Ascending aorta (tissue), 2 donors: ENCODE data around the gene MEG3. TPM values are rescaled to one million over a fixed set of nuclear protein-coding genes. Genes with fewer than 3 reads are reported as not detected.

Source experiments
- DNase-seq, 2 donors: peaks; one replicate each; pipeline ENCODE4 v3.0.0-alpha.2; 2019; ENCODE audit warnings: low spot score in 2 of 2
- H3K27ac ChIP-seq, 2 donors: fragments of 200-600 bp; sonication (generic); one replicate each; pipeline ENCODE4 v1.5.1; 2016 to 2017; ENCODE audit warnings: mild to moderate bottlenecking in 1 of 2
- H3K27me3 ChIP-seq: fragments of 200-600 bp; sonication (generic); one replicate; pipeline ENCODE4 v1.5.1; 2017
- H3K36me3 ChIP-seq, 2 donors: fragments of 200-600 bp; sonication (generic); one replicate each; pipeline ENCODE4 v1.5.1; 2016
- H3K4me1 ChIP-seq, 2 donors: fragments of 200-600 bp; sonication (generic); one replicate each; pipeline ENCODE4 v1.5.1; 2016 to 2017; ENCODE audit warnings: mild to moderate bottlenecking in 1 of 2
- H3K4me3 ChIP-seq, 2 donors: fragments of 200-600 bp; sonication (generic); one replicate each; pipeline ENCODE4 v1.5.1; 2016 to 2017; ENCODE audit warnings: mild to moderate bottlenecking in 1 of 2
- H3K9me3 ChIP-seq, 2 donors: fragments of 200-600 bp; sonication (generic); one replicate each; pipeline ENCODE4 v1.5.1; 2016
- intact Hi-C: fragments of 100-400 bp; cut with DNase I; formaldehyde crosslinking; loops from one replicate; pipeline ENCODE4 v1.15.1; 2023
- total RNA-seq: library from RNA; depleted of rRNA; stranded (reverse); fragments of >200 nt; gene quantifications from one replicate; pipeline ENCODE4 v1.1.0, GENCODE V29; 2016
- TF ChIP-seq, protein P1 (sequence below), 3 experiments: fragments of 200-600 bp in 2 of 3; fragments of 450-650 bp in 1 of 3; sonication (generic) in 2 of 3; IDR thresholded peaks; one replicate each; pipeline ENCODE4 v1.5.1; 2016 to 2019; ENCODE audit warnings: antibody characterized with exemption in 3 of 3, mild to moderate bottlenecking in 1 of 3, moderate library complexity in 1 of 3

The MEG3 gene
- total RNA-seq, 1 donor from 2014 or later = 105 TPM

DNA sequence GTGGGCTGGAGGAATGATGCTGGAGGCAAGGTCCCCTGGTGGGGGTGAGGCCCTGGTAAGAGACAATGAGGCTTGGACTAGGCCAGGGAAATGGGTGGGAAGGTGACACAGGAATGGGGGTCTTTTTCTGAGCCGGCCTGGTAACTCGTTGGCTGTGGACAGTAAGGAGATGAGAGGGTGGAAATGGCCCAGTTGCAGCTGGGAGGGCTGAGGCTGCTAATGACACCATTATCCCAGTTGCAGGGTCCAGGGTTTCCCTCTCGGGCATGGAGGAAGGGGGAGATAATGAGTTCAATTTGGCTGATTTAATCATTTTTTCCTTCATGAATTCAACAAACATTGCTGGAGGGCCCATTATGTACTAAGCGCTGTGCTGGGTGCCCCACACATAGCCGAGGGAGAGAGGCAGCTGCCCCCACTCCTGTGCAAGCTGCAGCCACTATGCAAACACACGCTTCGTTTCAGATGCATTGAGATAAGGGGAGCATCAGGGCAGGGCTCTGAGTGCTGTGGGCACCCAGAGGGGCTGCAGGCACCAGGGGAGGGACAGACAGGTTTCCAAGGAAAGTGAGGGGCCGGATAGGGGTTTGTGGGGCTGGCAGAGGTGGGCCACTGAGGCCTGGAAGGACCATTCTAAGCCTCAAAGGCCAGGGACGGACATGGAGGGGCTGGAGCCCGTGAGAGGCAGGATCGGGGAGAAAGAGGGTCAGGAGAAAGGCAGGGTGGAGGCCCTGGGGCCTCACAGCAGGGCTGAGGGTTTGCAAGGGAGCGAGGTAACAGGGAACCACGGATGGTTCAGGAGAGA is 43.2 kb upstream of the MEG3 start:
- no peaks in the 10 kb centered on the region for H3K36me3 ChIP-seq
- H3K27ac ChIP-seq = no peak overlapping the region
- no peaks in the 10 kb centered on the region for H3K4me1 ChIP-seq
- TF ChIP-seq, protein P1, sequence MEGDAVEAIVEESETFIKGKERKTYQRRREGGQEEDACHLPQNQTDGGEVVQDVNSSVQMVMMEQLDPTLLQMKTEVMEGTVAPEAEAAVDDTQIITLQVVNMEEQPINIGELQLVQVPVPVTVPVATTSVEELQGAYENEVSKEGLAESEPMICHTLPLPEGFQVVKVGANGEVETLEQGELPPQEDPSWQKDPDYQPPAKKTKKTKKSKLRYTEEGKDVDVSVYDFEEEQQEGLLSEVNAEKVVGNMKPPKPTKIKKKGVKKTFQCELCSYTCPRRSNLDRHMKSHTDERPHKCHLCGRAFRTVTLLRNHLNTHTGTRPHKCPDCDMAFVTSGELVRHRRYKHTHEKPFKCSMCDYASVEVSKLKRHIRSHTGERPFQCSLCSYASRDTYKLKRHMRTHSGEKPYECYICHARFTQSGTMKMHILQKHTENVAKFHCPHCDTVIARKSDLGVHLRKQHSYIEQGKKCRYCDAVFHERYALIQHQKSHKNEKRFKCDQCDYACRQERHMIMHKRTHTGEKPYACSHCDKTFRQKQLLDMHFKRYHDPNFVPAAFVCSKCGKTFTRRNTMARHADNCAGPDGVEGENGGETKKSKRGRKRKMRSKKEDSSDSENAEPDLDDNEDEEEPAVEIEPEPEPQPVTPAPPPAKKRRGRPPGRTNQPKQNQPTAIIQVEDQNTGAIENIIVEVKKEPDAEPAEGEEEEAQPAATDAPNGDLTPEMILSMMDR (IDR thresholded peaks at IDR 0.05) = no peak
- DNase-seq = peak in 1 of 2 donors; percentile 50
- no peaks in the 10 kb centered on the region for H3K27me3 ChIP-seq
- no peaks in the 10 kb centered on the region for H3K9me3 ChIP-seq
- intact Hi-C loops = no loop called here
- no peak overlapping the region for H3K4me3 ChIP-seq

DNA sequence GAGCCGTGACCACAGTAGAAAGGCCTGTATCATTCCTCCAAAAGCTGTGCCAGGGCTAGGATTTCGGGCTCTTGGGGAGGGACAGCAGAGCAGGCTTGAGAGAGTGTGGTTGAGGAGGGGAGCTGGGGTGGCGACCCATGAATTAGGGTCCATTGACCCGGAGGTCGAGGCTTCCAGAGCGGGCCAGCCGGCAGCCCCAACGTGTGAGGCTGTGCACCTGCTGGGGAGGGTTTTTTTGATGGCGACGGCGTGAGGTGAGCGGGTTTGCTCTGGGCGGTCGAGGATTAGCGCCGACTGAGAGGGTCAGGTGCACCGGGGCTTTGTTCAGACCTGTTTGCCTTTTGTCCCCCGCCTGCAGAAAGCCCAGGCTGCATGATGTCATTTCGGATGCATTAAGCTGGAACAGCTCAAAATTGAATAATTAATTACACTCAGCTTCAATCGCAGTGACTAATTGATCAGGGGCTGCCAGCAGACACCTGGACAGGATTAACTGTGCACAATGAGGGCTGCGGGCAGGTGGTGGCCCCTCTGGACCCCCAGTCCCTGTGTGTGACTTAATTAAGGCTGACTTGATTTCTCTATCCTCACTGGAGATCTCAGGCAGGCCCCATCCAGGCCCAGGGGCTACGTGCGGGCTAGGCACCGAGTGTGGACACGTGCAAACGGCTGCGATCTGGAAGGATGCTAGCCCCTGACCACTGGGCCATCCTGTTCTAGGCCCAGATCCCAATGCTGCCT is 42.1 kb upstream of the MEG3 start:
- H3K36me3 ChIP-seq = no peaks in the 10 kb centered on the region
- no peaks in the 10 kb centered on the region for H3K27me3 ChIP-seq
- DNase-seq = no peak
- no peaks in the 10 kb centered on the region for H3K4me1 ChIP-seq
- no peak overlapping the region for H3K4me3 ChIP-seq
- H3K27ac ChIP-seq = no peak overlapping the region
- intact Hi-C loops = no loop called here
- TF ChIP-seq, protein P1 (IDR thresholded peaks at IDR 0.05) = no peak
- no peaks in the 10 kb centered on the region for H3K9me3 ChIP-seq

DNA sequence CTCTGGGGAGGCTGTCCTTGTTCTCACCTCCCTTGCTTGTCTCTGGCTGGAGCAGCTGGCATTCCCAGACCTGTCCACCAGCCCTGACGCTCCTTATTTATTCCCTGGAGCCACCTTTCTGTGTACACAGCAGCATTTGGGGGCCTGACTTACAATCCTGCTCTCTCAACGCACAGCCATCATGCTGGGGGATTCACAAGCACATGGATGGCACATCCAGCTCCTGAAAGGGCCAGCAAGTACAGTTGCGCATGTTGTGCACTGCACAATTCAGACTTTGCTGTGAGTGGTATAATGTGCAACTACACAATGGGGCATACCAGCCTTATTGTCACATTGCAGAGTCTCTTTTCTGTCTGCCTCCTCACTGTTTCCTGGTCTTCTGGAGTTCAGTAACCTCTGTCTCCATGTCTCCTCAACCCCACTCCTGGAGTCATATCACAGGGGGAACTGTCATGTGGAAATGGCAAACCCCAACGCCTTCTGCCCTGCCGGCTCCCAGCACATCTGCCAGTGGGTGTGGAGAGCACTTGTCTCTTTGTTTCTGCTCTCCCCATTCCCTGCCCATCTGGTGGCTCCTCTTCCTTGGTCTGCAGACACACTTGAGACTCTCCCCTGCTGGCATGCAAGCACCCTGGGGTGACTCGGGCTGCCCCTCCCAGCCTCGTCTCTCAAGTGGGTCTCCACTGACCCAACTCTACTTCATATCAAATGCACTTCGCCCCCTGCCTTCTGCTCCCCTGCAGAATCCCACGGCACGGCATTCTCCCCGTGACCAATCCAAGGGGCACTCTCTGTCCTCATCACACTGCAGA is 41.2 kb upstream of the MEG3 start:
- DNase-seq = no peak
- Histone ChIP-seq H3K36me3 (no peaks in the 10 kb centered on the region), H3K9me3 (no peaks in the 10 kb centered on the region), H3K4me3 (no peak overlapping the region), H3K27me3 (no peaks in the 10 kb centered on the region), H3K27ac (no peak overlapping the region), H3K4me1 (no peaks in the 10 kb centered on the region)
- TF ChIP-seq, protein P1 (IDR thresholded peaks at IDR 0.05) = no peak
- intact Hi-C loops = no loop called here

DNA sequence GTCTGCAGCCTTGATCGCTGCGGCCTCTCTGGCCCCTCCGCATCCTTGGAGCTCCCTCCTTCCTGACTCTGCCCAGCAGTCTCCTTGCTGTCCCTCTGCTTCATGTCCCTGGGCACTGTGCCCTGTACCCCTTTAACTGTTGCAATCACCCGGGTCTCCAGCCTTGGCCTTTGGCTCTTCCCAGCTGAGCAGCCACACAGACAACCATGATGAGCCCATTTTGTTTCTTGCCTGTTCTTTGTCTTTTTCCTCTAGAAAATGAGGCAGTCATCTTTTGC is 40.6 kb upstream of the MEG3 start:
- DNase-seq = no peak
- no peaks in the 10 kb centered on the region for H3K4me1 ChIP-seq
- TF ChIP-seq, protein P1 (IDR thresholded peaks at IDR 0.05) = no peak
- intact Hi-C loops = no loop called here
- H3K27me3 ChIP-seq = no peaks in the 10 kb centered on the region
- H3K36me3 ChIP-seq = no peaks in the 10 kb centered on the region
- H3K9me3 ChIP-seq = no peaks in the 10 kb centered on the region
- H3K27ac ChIP-seq = no peak overlapping the region
- H3K4me3 ChIP-seq = no peak overlapping the region

DNA sequence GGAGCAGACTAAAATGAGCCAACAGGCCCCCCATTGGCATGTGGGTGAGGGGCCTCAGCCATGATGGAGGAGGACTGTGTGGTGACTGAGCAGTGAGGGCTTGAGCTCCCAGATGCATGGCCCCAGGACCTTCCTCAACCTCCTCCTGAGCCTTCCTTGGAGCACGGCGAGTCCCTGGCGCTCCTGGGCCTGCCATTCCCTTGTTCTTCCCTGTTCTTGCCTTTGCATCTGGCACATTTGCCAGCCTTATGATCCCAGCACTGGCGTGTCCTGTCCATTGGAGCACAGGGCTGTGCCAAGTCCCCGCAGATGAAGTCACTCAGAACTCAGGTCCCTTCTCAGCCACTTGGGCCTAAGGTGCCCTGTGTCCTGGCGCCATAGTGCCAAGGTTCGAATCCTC is 40.3 kb upstream of the MEG3 start:
- Histone ChIP-seq H3K4me3 (no peak overlapping the region), H3K36me3 (no peaks in the 10 kb centered on the region), H3K9me3 (no peaks in the 10 kb centered on the region), H3K4me1 (no peaks in the 10 kb centered on the region), H3K27me3 (no peaks in the 10 kb centered on the region), H3K27ac (no peak overlapping the region)
- TF ChIP-seq, protein P1 (IDR thresholded peaks at IDR 0.05) = no peak
- no peak for DNase-seq
- intact Hi-C loops = no loop called here
